VCaP (cell line): ENCODE results near the gene C1QTNF1.
A peak's percentile ranks its signal among the peaks of the same experiment; 100 is the strongest.

Experiments used
- H3K27ac ChIP-seq: fragments of 450-650 bp; 2 replicates; pipeline ENCODE4 v1.5.1; 2017
- CTCF ChIP-seq: fragments of 450-650 bp; conservative IDR thresholded peaks from 2 replicates; pipeline ENCODE4 v1.5.1; 2017; ENCODE audit warnings: mild to moderate bottlenecking, moderate library complexity

The C1QTNF1 gene

GRCh38 chr17:79074649-79075445 is 50.9 kb downstream of the C1QTNF1 start, which contains the start of gene ENGASE:
Gene ENGASE, plus strand, starts transcription at chr17:79074824. Its CDS starts 121 bp downstream, at chr17:79074945.
- no peak for TF ChIP-seq CTCF
- peak within 1 kb of the TSS; percentile 86 for H3K27ac ChIP-seq

- TF ChIP-seq CTCF, result no peak
- peak overlapping the region; percentile 86 for H3K27ac ChIP-seq
Measured at GRCh38 chr17:79075446-79075750, 51.4 kb downstream of the C1QTNF1 start.

GRCh38 chr17:79075861-79076406 is 52.0 kb downstream of the C1QTNF1 start:
- TF ChIP-seq CTCF, result no peak

GRCh38 chr17:79077587-79077986 is 53.6 kb downstream of the C1QTNF1 start:
- TF ChIP-seq CTCF, result no peak
- H3K27ac ChIP-seq, result no peak overlapping the region

More at GRCh38 chr17:79075861-79076406, 52.0 kb downstream of the C1QTNF1 start:
- peak overlapping the region; percentile 86; the same call in 1 of the 2 replicates for H3K27ac ChIP-seq

- TF ChIP-seq CTCF, result no peak
- no peak overlapping the region for H3K27ac ChIP-seq
Measured at GRCh38 chr17:79078476-79079190, 54.7 kb downstream of the C1QTNF1 start.

- no peak overlapping the region for H3K27ac ChIP-seq
- TF ChIP-seq CTCF, result no peak
Measured at GRCh38 chr17:79079421-79080200, 55.6 kb downstream of the C1QTNF1 start.

- no peak for TF ChIP-seq CTCF
- no peak overlapping the region for H3K27ac ChIP-seq
Measured at GRCh38 chr17:79080349-79080748, 56.4 kb downstream of the C1QTNF1 start.
